Astrocyte (in vitro differentiated cells and primary cell): ENCODE data around the gene KRT76. TPM values are rescaled to one million over a fixed set of nuclear protein-coding genes. Genes with fewer than 3 reads are reported as not detected.

Source experiments
- DNase-seq: peaks from one replicate; pipeline ENCODE4 v3.0.0-alpha.2; 2010; ENCODE audit warnings: low read depth
- FAIRE-seq: peaks from 2 replicates; lab custom pipeline; 2011; peaks lifted over from hg19 to GRCh38; lab: Jason Lieb, UNC
- H2AFZ ChIP-seq: 2 replicates; pipeline ENCODE4 v1.6.0; 2012; ENCODE audit warnings: low read depth, low read length, inconsistent platforms
- H3K27ac ChIP-seq: 2 replicates; pipeline ENCODE4 v1.5.1; 2011; ENCODE audit warnings: low read depth, low read length, inconsistent platforms
- H3K27me3 ChIP-seq: 2 replicates; pipeline ENCODE4 v1.6.0; 2011; ENCODE audit warnings: low read length, inconsistent platforms; ENCODE audit not compliant: insufficient read depth
- H3K36me3 ChIP-seq: 2 replicates; pipeline ENCODE4 v1.5.1; 2011; ENCODE audit warnings: low read length, inconsistent platforms; ENCODE audit not compliant: insufficient read depth
- H3K4me1 ChIP-seq: 2 replicates; pipeline ENCODE4 v1.5.1; 2011; ENCODE audit warnings: low read length, inconsistent platforms; ENCODE audit not compliant: insufficient read depth
- H3K4me2 ChIP-seq: 2 replicates; pipeline ENCODE4 v1.6.0; 2012; ENCODE audit warnings: low read length, inconsistent platforms
- H3K4me3 ChIP-seq: 2 replicates; pipeline ENCODE4 v1.5.1; 2011; ENCODE audit warnings: low read depth, mild to moderate bottlenecking, low read length, inconsistent platforms; ENCODE audit not compliant: insufficient read depth
- H3K79me2 ChIP-seq: 2 replicates; pipeline ENCODE4 v1.6.0; 2012; ENCODE audit warnings: mild to moderate bottlenecking, low read length, inconsistent platforms; ENCODE audit not compliant: insufficient read depth
- H3K9ac ChIP-seq: 2 replicates; pipeline ENCODE4 v1.6.0; 2012; ENCODE audit warnings: mild to moderate bottlenecking, low read length, inconsistent platforms
- H3K9me3 ChIP-seq: 2 replicates; pipeline ENCODE4 v1.5.1; 2012; ENCODE audit warnings: low read depth, mild to moderate bottlenecking, low read length, inconsistent platforms; ENCODE audit not compliant: insufficient read depth
- H4K20me1 ChIP-seq: 2 replicates; pipeline ENCODE4 v1.6.0; 2012; ENCODE audit warnings: low read length, inconsistent platforms; ENCODE audit not compliant: insufficient read depth
- H3K27ac Mint-ChIP-seq: one replicate; pipeline ENCODE4 v1.8.0; 2021; ENCODE audit warnings: mild to moderate bottlenecking, mixed read lengths; ENCODE audit not compliant: unreplicated experiment
- H3K27me3 Mint-ChIP-seq: one replicate; pipeline ENCODE4 v1.8.0; 2021; ENCODE audit warnings: low read depth, mixed read lengths; ENCODE audit not compliant: unreplicated experiment
- H3K36me3 Mint-ChIP-seq: one replicate; pipeline ENCODE4 v1.8.0; 2021; ENCODE audit warnings: low read depth, mixed read lengths; ENCODE audit not compliant: unreplicated experiment
- H3K4me1 Mint-ChIP-seq: one replicate; pipeline ENCODE4 v1.8.0; 2021; ENCODE audit warnings: low read depth, mixed read lengths; ENCODE audit not compliant: unreplicated experiment
- H3K4me3 Mint-ChIP-seq: one replicate; pipeline ENCODE4 v1.8.0; 2021; ENCODE audit warnings: mild to moderate bottlenecking, moderate library complexity, mixed read lengths; ENCODE audit not compliant: unreplicated experiment
- H3K9me3 Mint-ChIP-seq: one replicate; pipeline ENCODE4 v1.8.0; 2021; ENCODE audit warnings: mild to moderate bottlenecking, mixed read lengths; ENCODE audit not compliant: unreplicated experiment
- CTCF ChIP-seq: IDR thresholded peaks from 2 replicates; pipeline ENCODE4 v1.5.1; 2011; ENCODE audit warnings: low read depth, mild to moderate bottlenecking, inconsistent platforms, low read length, moderate library complexity; ENCODE audit not compliant: insufficient read depth
- EZH2 ChIP-seq: IDR thresholded peaks from 2 replicates; pipeline ENCODE4 v1.6.1; 2012; ENCODE audit warnings: mild to moderate bottlenecking, low read length, inconsistent platforms; ENCODE audit not compliant: insufficient read depth
- total RNA-seq: library from RNA; stranded (reverse); gene quantifications from 2 replicates; pipeline ENCODE4 v1.2.1, GENCODE V29; 2021

KRT76 gene
- total RNA-seq, 1 donor from 2014 or later = not detected

- H4K20me1 ChIP-seq = no peaks in the 10 kb centered on the region
- H3K9me3 ChIP-seq = no peaks in the 10 kb centered on the region
- Mint-ChIP-seq H3K27me3 (peaks cover 67% of the 10 kb centered on the region), H3K36me3 (peaks cover 4% of the 10 kb centered on the region), H3K9me3 (peaks cover 3% of the 10 kb centered on the region), H3K4me1 (peaks cover 8% of the 10 kb centered on the region), H3K27ac (no peak overlapping the region), H3K4me3 (no peak overlapping the region)
- H3K4me1 ChIP-seq = peaks cover 6% of the 10 kb centered on the region
- peaks cover 4% of the 10 kb centered on the region for H3K27me3 ChIP-seq
- DNase-seq (no peak), FAIRE-seq (no peak)
- H3K27ac ChIP-seq = no peak overlapping the region
- H2AFZ ChIP-seq = no peak overlapping the region
- H3K36me3 ChIP-seq = no peaks in the 10 kb centered on the region
- H3K4me2 ChIP-seq = no peak overlapping the region
- TF ChIP-seq CTCF = no peak
- TF ChIP-seq EZH2 = no peak
- no peaks in the 10 kb centered on the region for H3K79me2 ChIP-seq
- no peak overlapping the region for H3K4me3 ChIP-seq
- no peak overlapping the region for H3K9ac ChIP-seq
Observed at GRCh38 chr12:52821826-52822660, 44.9 kb upstream of the KRT76 start.

GRCh38 chr12:52821071-52821730, 44.1 kb upstream of the KRT76 start:
- Mint-ChIP-seq H3K27ac (no peak overlapping the region), H3K36me3 (peaks cover 2% of the 10 kb centered on the region), H3K4me1 (peaks cover 5% of the 10 kb centered on the region), H3K9me3 (peaks cover 3% of the 10 kb centered on the region), H3K4me3 (no peak overlapping the region), H3K27me3 (peaks cover 67% of the 10 kb centered on the region)
- H3K27me3 ChIP-seq = peaks cover 4% of the 10 kb centered on the region
- H2AFZ ChIP-seq = no peak overlapping the region
- no peaks in the 10 kb centered on the region for H3K9me3 ChIP-seq
- no peaks in the 10 kb centered on the region for H3K36me3 ChIP-seq
- no peak overlapping the region for H3K9ac ChIP-seq
- H3K4me1 ChIP-seq = peaks cover 6% of the 10 kb centered on the region
- FAIRE-seq = no peak
- H4K20me1 ChIP-seq = no peaks in the 10 kb centered on the region
- H3K79me2 ChIP-seq = no peaks in the 10 kb centered on the region
- TF ChIP-seq EZH2 (no peak), CTCF (no peak)
- DNase-seq = no peak
- no peak overlapping the region for H3K4me3 ChIP-seq
- no peak overlapping the region for H3K4me2 ChIP-seq
- H3K27ac ChIP-seq = no peak overlapping the region

- no peak overlapping the region for H2AFZ ChIP-seq
- H3K27me3 ChIP-seq = peaks cover 4% of the 10 kb centered on the region
- no peak overlapping the region for H3K27ac Mint-ChIP-seq
Observed at GRCh38 chr12:52820521-52820920, 43.4 kb upstream of the KRT76 start.

More at GRCh38 chr12:52820521-52820920, 43.4 kb upstream of the KRT76 start:
- peaks cover 67% of the 10 kb centered on the region for H3K27me3 Mint-ChIP-seq
- Histone ChIP-seq H3K4me3 (no peak overlapping the region), H3K4me2 (no peak overlapping the region), H3K9ac (no peak overlapping the region), H3K27ac (no peak overlapping the region), H3K9me3 (no peaks in the 10 kb centered on the region), H3K4me1 (peaks cover 6% of the 10 kb centered on the region), H3K79me2 (no peaks in the 10 kb centered on the region), H4K20me1 (no peaks in the 10 kb centered on the region), H3K36me3 (no peaks in the 10 kb centered on the region)
- no peak for DNase-seq
- no peak for FAIRE-seq
- no peak overlapping the region for H3K4me3 Mint-ChIP-seq
- H3K4me1 Mint-ChIP-seq = peaks cover 5% of the 10 kb centered on the region
- TF ChIP-seq CTCF (no peak), EZH2 (no peak)
- peaks cover 2% of the 10 kb centered on the region for H3K36me3 Mint-ChIP-seq
- H3K9me3 Mint-ChIP-seq = peaks cover 3% of the 10 kb centered on the region
